Activated naive CD8-positive, alpha-beta T cell treated with anti-CD3 and anti-CD28 coated beads for 36 hours (primary cell): ENCODE data around the gene AP4S1. TPM values are rescaled to one million over a fixed set of nuclear protein-coding genes. Genes with fewer than 3 reads are reported as not detected.

Source experiments
- total RNA-seq, 2 experiments: library from RNA; stranded (reverse); gene quantifications; one replicate each; pipeline ENCODE4 v1.2.3, GENCODE V29; 2021

AP4S1 gene
- total RNA-seq, 2 experiments from 2014 or later: 7.3 to 8.8 TPM

Other genes with a start within 250 kb of the AP4S1 start
- 1 to 10 TPM; 6.4 to 7.2 TPM for gene COCH, start 151.1 kb upstream of the AP4S1 start, total RNA-seq
- 10 to 100 TPM; 16.0 to 18.1 TPM for gene STRN3, start 730 bp downstream of the AP4S1 start, total RNA-seq
- gene HECTD1, start 182.1 kb downstream of the AP4S1 start, total RNA-seq: 10 to 100 TPM; 78.6 to 89.2 TPM